ENCODE results near the gene PTPRN.
A peak's percentile ranks its signal among the peaks of the same experiment; 100 is the strongest.
"Not testable (repeated sequence)": the region's sequence is repeated elsewhere in the genome, so short reads cannot be mapped to it uniquely, and the experiment has no call there.

The PTPRN gene

GRCh38 chr2:219331560-219332213, 22.5 kb upstream of the PTPRN start:
- no peak for TF ChIP-seq CTCF (IDR thresholded peaks at IDR 0.05; ENCODE audit: insufficient read depth, low read depth, low read length, missing control alignments)
- no peak overlapping the region for H3K4me3 ChIP-seq (ENCODE audit: low read length)
- peak; percentile 43 for DNase-seq (ENCODE audit: low read depth)

GRCh38 chr2:219327719-219328118, 18.5 kb upstream of the PTPRN start:
- no peak for DNase-seq (ENCODE audit: low read depth)
- TF ChIP-seq CTCF (IDR thresholded peaks at IDR 0.05; ENCODE audit: insufficient read depth, low read depth, low read length, missing control alignments): no peak
- H3K4me3 ChIP-seq (ENCODE audit: low read length): no peak overlapping the region

- no peak for TF ChIP-seq CTCF (IDR thresholded peaks at IDR 0.05; ENCODE audit: insufficient read depth, low read depth, low read length, missing control alignments)
- H3K4me3 ChIP-seq (ENCODE audit: low read length): no peak overlapping the region
- no peak for DNase-seq (ENCODE audit: low read depth)
Measured at GRCh38 chr2:219325657-219326315, 16.6 kb upstream of the PTPRN start.

GRCh38 chr2:219325136-219325535, 15.9 kb upstream of the PTPRN start:
- TF ChIP-seq CTCF (IDR thresholded peaks at IDR 0.05; ENCODE audit: insufficient read depth, low read depth, low read length, missing control alignments): no peak
- no peak overlapping the region for H3K4me3 ChIP-seq (ENCODE audit: low read length)
- DNase-seq (ENCODE audit: low read depth): no peak

GRCh38 chr2:219323434-219323833, 14.2 kb upstream of the PTPRN start:
- no peak for TF ChIP-seq CTCF (IDR thresholded peaks at IDR 0.05; ENCODE audit: insufficient read depth, low read depth, low read length, missing control alignments)
- no peak overlapping the region for H3K4me3 ChIP-seq (ENCODE audit: low read length)
- no peak for DNase-seq (ENCODE audit: low read depth)

- no peak for TF ChIP-seq CTCF (IDR thresholded peaks at IDR 0.05; ENCODE audit: insufficient read depth, low read depth, low read length, missing control alignments)
- H3K4me3 ChIP-seq (ENCODE audit: low read length): no peak overlapping the region
- no peak for DNase-seq (ENCODE audit: low read depth)
Measured at GRCh38 chr2:219314804-219315468, 5.7 kb upstream of the PTPRN start.

GRCh38 chr2:219312683-219313263, 3.6 kb upstream of the PTPRN start:
- not testable (repeated sequence) for H3K4me3 ChIP-seq (ENCODE audit: low read length); DNase-seq (ENCODE audit: low read depth)

Data from epithelial cell of esophagus (primary cell).